GM10266 (cell line): ENCODE data around the gene CEP250.

Experiments
- DNase-seq: peaks from one replicate; pipeline ENCODE4 v3.0.0; 2012; ENCODE audit errors: extremely low spot score
- TF ChIP-seq, protein P1 (sequence below): IDR thresholded peaks from 2 replicates; pipeline ENCODE4 v1.5.1; 2012; ENCODE audit warnings: mild to moderate bottlenecking, low read depth; ENCODE audit not compliant: control insufficient read depth, insufficient read depth; ENCODE audit errors: missing control alignments

Gene CEP250

DNA sequence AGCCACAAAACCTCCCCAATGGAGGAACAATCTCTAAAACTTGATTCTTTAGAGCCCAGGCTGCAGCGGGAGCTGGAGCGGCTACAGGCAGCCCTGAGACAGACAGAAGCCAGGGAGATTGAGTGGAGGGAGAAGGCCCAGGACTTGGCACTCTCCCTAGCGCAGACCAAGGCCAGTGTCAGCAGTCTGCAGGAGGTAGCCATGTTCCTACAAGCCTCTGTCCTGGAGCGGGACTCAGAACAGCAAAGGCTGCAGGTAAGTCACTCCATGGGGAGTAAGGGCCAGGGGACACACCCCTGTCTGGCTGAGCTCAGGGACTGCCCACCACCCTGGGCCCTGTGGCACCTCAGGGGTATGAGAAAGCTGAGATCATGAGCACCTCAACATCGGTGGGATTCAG lies 49.4 kb downstream of the CEP250 start:
- TF ChIP-seq, protein P1, sequence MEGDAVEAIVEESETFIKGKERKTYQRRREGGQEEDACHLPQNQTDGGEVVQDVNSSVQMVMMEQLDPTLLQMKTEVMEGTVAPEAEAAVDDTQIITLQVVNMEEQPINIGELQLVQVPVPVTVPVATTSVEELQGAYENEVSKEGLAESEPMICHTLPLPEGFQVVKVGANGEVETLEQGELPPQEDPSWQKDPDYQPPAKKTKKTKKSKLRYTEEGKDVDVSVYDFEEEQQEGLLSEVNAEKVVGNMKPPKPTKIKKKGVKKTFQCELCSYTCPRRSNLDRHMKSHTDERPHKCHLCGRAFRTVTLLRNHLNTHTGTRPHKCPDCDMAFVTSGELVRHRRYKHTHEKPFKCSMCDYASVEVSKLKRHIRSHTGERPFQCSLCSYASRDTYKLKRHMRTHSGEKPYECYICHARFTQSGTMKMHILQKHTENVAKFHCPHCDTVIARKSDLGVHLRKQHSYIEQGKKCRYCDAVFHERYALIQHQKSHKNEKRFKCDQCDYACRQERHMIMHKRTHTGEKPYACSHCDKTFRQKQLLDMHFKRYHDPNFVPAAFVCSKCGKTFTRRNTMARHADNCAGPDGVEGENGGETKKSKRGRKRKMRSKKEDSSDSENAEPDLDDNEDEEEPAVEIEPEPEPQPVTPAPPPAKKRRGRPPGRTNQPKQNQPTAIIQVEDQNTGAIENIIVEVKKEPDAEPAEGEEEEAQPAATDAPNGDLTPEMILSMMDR = no peak
- no peak for DNase-seq

DNA sequence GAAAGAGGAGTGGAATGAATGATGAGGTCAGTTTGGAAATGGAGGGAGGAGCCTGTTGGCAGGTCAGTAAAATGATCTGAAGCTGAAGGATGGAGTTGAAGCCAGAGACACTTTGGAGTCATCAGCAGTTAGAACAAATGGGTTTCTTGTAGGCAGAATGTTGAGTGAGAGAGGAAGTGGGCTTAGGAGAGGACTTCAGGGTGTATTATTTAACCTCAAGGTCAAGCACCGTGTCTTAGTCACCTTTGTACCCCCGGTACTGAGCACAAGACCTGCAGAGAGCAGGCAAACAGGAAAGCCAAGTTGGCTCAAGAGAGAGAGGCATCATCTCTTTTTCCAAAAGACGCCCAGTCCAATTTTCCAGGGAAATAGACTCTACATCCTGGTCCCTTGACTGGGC lies 50.8 kb downstream of the CEP250 start:
- no peak for DNase-seq

DNA sequence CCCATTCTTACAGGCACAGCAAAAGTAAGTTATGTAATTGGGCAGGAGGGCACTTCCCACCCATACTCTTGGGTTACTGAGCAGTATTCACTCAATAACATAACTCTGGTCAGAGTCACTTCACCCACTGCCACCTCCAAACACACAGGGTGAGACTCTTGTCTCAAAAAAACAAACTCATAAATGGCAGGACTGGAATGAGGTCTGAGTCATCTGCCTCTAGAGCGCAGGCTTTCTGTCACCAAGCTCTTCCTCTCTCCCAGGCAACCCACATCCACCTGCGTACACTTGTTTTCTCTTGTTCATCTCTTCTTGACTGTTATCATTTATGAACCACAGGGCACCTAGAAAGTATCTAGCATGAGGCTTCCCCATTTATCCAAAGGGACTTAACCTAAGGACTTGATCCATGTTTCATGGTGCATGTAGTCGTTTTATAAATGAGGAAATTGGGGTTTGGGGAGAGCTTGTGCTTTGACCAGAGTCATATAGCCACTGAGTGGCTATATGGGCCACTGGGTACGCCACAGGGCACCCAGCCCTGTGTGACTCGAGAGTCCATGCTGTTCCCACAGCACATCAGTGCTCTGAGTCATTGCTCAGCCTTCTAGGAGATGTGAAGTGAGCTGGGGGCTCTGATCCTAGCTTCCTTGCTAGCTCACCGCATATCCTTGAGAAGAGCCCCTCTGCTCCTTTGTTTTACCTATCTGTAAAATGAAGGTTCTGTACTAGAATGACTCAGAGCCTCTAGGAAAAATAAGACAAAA lies 51.7 kb downstream of the CEP250 start:
- DNase-seq = no peak
- TF ChIP-seq, protein P1 = no peak

More for the DNA sequence above, 50.8 kb downstream of the CEP250 start:
- TF ChIP-seq, protein P1 = no peak

DNA sequence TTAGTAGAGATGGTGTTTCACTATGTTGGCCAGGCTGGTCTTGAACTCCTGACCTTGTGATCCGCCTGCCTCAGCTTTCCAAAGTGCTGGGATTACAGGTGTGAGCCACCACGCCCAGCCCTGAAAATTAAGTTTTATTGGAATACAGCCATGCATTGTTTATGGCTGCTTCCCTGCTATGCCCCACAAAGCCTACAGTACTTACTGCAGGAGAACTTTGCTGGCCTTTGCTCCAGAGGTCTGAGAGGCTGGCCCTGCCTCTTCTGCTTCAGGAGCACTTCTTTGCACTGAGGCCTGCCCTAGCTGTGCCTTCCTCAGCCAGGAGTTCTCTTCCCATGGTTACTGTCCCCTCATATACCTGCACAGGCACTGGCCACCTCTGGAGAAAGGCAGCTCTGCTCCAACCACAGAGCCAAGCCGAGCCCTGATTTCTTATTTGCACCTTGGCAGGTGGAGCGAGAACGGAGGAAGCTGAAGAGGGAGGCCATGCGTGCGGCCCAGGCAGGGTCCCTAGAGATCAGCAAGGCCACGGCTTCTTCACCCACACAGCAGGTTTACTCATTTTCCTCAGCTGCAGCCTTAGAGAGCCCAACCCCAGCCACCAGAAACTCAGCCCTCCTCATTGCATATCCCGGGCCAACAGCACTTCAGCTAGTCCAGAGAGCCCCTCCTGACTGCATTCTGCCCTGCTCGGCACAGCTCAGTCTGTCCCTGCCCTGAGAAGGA lies 53.3 kb downstream of the CEP250 start:
- TF ChIP-seq, protein P1 = no peak

DNA sequence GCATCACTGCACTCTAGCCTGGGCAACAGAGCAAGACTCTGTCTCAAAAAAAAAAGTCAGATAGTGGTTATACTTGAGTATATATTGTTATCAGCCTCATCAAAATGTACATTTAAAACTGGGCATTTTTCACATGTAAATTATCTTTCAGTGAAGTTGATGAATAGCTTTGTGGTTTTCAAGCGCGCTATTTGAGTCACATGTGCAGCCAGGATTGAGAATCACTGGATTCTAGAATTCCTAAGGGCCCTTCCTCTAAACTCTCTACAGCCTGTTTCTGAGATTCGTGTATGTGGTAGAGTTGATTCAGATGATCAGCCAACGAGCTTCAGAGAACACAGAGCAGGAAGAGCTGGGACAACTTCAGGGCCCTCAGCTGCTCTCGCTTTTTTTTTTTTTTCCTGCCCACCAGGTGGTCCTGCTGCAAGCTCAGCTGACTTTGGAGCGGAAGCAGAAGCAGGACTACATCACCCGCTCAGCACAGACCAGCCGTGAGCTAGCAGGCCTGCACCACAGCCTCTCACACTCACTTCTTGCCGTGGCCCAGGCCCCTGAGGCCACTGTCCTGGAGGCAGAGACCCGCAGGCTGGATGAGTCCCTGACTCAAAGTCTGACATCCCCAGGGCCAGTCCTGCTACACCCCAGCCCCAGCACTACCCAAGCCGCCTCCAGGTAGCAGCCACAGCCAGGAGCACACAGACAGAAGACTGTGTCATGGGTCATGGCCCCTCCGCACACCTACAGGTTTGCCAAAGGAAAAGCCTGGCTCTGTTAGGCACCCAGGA lies 55.7 kb downstream of the CEP250 start:
- TF ChIP-seq, protein P1 = no peak
- DNase-seq = no peak

More for the DNA sequence above, 53.3 kb downstream of the CEP250 start:
- no peak for DNase-seq

DNA sequence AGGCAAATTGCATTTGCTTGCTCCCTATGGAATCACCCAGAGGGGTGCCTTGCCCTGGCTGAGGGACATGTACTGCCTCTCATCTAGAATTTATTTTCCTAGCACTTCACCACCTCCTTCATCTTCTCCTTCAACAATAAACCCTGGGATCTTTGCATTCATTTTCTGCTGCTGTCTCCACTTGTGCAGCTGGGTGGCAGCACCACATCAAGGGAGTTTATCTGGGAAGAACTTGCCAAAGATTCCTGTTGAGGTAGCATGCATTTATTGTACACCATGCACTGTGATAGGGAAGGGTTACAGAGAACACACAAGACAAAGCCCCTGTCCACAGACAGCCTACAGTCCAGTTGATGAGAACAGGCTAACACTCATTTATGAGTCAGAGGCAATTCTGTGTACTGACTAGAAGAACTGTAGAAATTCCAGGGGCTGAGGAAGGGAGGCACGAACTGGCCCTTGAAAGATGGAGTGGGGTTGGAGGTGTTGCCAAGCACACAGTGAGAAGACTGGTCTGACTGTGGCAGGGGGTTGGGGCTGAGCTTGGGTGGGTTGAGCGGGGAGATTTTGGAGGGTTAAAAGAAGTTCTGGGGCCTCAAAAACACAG lies 56.5 kb downstream of the CEP250 start:
- TF ChIP-seq, protein P1 = peak; percentile 66
- no peak for DNase-seq
